C4-2B (cell line): Measurements from ENCODE around the gene SSH2.

Source experiments
- H3K27ac ChIP-seq: fragments of 450-650 bp; 2 replicates; pipeline ENCODE4 v1.5.1; 2017
- CTCF ChIP-seq: fragments of 450-650 bp; conservative IDR thresholded peaks from 2 replicates; pipeline ENCODE4 v1.5.1; 2017; ENCODE audit warnings: mild to moderate bottlenecking
- ZFX ChIP-seq: fragments of 450-650 bp; IDR thresholded peaks from 2 replicates; pipeline ENCODE4 v1.6.1; 2017

SSH2 gene

GRCh38 chr17:29578626-29579485 is 351.2 kb downstream of the SSH2 start:
- no peak overlapping the region for H3K27ac ChIP-seq
- no peak for TF ChIP-seq CTCF
- TF ChIP-seq ZFX = no peak

- TF ChIP-seq CTCF (no peak), ZFX (no peak)
- no peak overlapping the region for H3K27ac ChIP-seq
Observed at GRCh38 chr17:29577385-29578211, 352.4 kb downstream of the SSH2 start.

GRCh38 chr17:29577001-29577370 is 353.0 kb downstream of the SSH2 start:
- no peak for TF ChIP-seq ZFX
- TF ChIP-seq CTCF = no peak
- no peak overlapping the region for H3K27ac ChIP-seq

GRCh38 chr17:29576214-29577000 is 353.6 kb downstream of the SSH2 start:
- no peak overlapping the region for H3K27ac ChIP-seq
- TF ChIP-seq CTCF (no peak), ZFX (no peak)
